ENCODE measurements around the gene DNAH14. TPM values are rescaled to one million over a fixed set of nuclear protein-coding genes. Genes with fewer than 3 reads are reported as not detected.

DNAH14 gene
- total RNA-seq, 1 donor from 2014 or later: 14.4 TPM

GRCh38 chr1:225418059-225418458 is 488.6 kb downstream of the DNAH14 start:
- H3K4me1 ChIP-seq: peaks cover 12% of the 10 kb centered on the region
- no peaks in the 10 kb centered on the region for H3K9me3 ChIP-seq
- DNase-seq (no peak), ATAC-seq (no peak)
- TF ChIP-seq CTCF (IDR thresholded peaks at IDR 0.05): no peak
- intact Hi-C loops (cut with DNase I): no loop called here
- H3K27me3 ChIP-seq (ENCODE audit: low read depth): no peaks in the 10 kb centered on the region
- peaks cover 91% of the 10 kb centered on the region for H3K36me3 ChIP-seq
- no peak overlapping the region for H3K27ac ChIP-seq
- no peak overlapping the region for H3K4me3 ChIP-seq

GRCh38 chr1:225418598-225418997 is 489.1 kb downstream of the DNAH14 start:
- Histone ChIP-seq H3K4me1 (peaks cover 12% of the 10 kb centered on the region), H3K27me3 (ENCODE audit: low read depth) (no peaks in the 10 kb centered on the region), H3K36me3 (peaks cover 85% of the 10 kb centered on the region), H3K27ac (no peak overlapping the region), H3K4me3 (no peak overlapping the region), H3K9me3 (no peaks in the 10 kb centered on the region)
- ATAC-seq: no peak
- TF ChIP-seq CTCF (IDR thresholded peaks at IDR 0.05): no peak
- intact Hi-C loops (cut with DNase I): no loop called here
- no peak for DNase-seq

- Histone ChIP-seq H3K9me3 (no peaks in the 10 kb centered on the region), H3K36me3 (peaks cover 51% of the 10 kb centered on the region), H3K4me3 (no peak overlapping the region), H3K27me3 (ENCODE audit: low read depth) (no peaks in the 10 kb centered on the region), H3K27ac (no peak overlapping the region), H3K4me1 (peaks cover 44% of the 10 kb centered on the region)
- TF ChIP-seq CTCF (IDR thresholded peaks at IDR 0.05): no peak
- ATAC-seq (no peak), DNase-seq (peak; percentile 55)
- intact Hi-C loops (cut with DNase I): no loop called here
These were observed 492.6 kb downstream of the DNAH14 start for GRCh38 chr1:225422031-225422605.

- no peak for TF ChIP-seq CTCF (IDR thresholded peaks at IDR 0.05)
- Histone ChIP-seq H3K36me3 (peaks cover 42% of the 10 kb centered on the region), H3K27ac (no peak overlapping the region), H3K9me3 (no peaks in the 10 kb centered on the region), H3K27me3 (ENCODE audit: low read depth) (no peaks in the 10 kb centered on the region), H3K4me3 (no peak overlapping the region), H3K4me1 (peaks cover 44% of the 10 kb centered on the region)
- ATAC-seq (no peak), DNase-seq (no peak)
- intact Hi-C loops (cut with DNase I): no loop called here
These were observed 493.5 kb downstream of the DNAH14 start for GRCh38 chr1:225422795-225423517.

- Histone ChIP-seq H3K4me3 (no peak overlapping the region), H3K36me3 (peaks cover 37% of the 10 kb centered on the region), H3K9me3 (no peaks in the 10 kb centered on the region), H3K27ac (no peak overlapping the region), H3K4me1 (peaks cover 44% of the 10 kb centered on the region), H3K27me3 (ENCODE audit: low read depth) (no peaks in the 10 kb centered on the region)
- DNase-seq (no peak), ATAC-seq (no peak)
- TF ChIP-seq CTCF (IDR thresholded peaks at IDR 0.05): no peak
- intact Hi-C loops (cut with DNase I): no loop called here
These were observed 494.0 kb downstream of the DNAH14 start for GRCh38 chr1:225423518-225423855.
